Osteoblast (primary cell): ENCODE measurements around the gene MCM9. TPM values are rescaled to one million over a fixed set of nuclear protein-coding genes. Genes with fewer than 3 reads are reported as not detected.

Experiments
- DNase-seq: peaks from one replicate; pipeline ENCODE4 v3.0.0; 2011; ENCODE audit warnings: low spot score, mixed read lengths; ENCODE audit not compliant: insufficient read length; ENCODE audit errors: missing footprints
- H2AFZ ChIP-seq: 2 replicates; pipeline ENCODE4 v1.6.0; 2011; ENCODE audit warnings: mild to moderate bottlenecking, low read length
- H3K27ac ChIP-seq: 2 replicates; pipeline ENCODE4 v1.5.1; 2011; ENCODE audit warnings: mild to moderate bottlenecking, low read depth, low read length, moderate library complexity
- H3K27me3 ChIP-seq: 2 replicates; pipeline ENCODE4 v1.6.0; 2012; ENCODE audit warnings: mild to moderate bottlenecking, control low read depth, inconsistent platforms, low read length, moderate library complexity; ENCODE audit not compliant: insufficient read depth
- H3K36me3 ChIP-seq: 2 replicates; pipeline ENCODE4 v1.5.1; 2011; ENCODE audit warnings: mild to moderate bottlenecking, low read length, control low read depth, moderate library complexity; ENCODE audit not compliant: insufficient read depth
- H3K4me1 ChIP-seq: 2 replicates; pipeline ENCODE4 v1.5.1; 2011; ENCODE audit warnings: mild to moderate bottlenecking, low read length, control low read depth, moderate library complexity; ENCODE audit not compliant: insufficient read depth
- H3K4me2 ChIP-seq: 2 replicates; pipeline ENCODE4 v1.6.0; 2011; ENCODE audit warnings: mild to moderate bottlenecking, low read length; ENCODE audit not compliant: insufficient read depth
- H3K4me3 ChIP-seq: fragments of 200-600 bp; sonication (generic); 3 replicates; pipeline ENCODE4 v1.5.1; 2012; ENCODE audit warnings: mild to moderate bottlenecking, low read length, inconsistent platforms; ENCODE audit not compliant: insufficient read depth
- H3K79me2 ChIP-seq: 2 replicates; pipeline ENCODE4 v1.6.0; 2012; ENCODE audit warnings: mild to moderate bottlenecking, low read length, control low read depth, inconsistent platforms; ENCODE audit not compliant: insufficient read depth
- H3K9me3 ChIP-seq: 2 replicates; pipeline ENCODE4 v1.5.1; 2011; ENCODE audit warnings: low read depth, low read length, control low read depth
- H4K20me1 ChIP-seq: 2 replicates; pipeline ENCODE4 v1.6.0; 2012; ENCODE audit warnings: mild to moderate bottlenecking, low read length, control low read depth; ENCODE audit not compliant: insufficient read depth
- CTCF ChIP-seq: IDR thresholded peaks from 2 replicates; pipeline ENCODE4 v1.5.1; 2011; ENCODE audit warnings: mild to moderate bottlenecking, low read depth, low read length, moderate library complexity; ENCODE audit errors: extremely low read depth
- total RNA-seq: library from RNA; depleted of rRNA; stranded (reverse); fragments of >200 nt; gene quantifications from 2 replicates; pipeline ENCODE4 v1.2.3, GENCODE V29; 2012

MCM9 gene
- total RNA-seq, 1 donor, result 15.2 TPM

DNA sequence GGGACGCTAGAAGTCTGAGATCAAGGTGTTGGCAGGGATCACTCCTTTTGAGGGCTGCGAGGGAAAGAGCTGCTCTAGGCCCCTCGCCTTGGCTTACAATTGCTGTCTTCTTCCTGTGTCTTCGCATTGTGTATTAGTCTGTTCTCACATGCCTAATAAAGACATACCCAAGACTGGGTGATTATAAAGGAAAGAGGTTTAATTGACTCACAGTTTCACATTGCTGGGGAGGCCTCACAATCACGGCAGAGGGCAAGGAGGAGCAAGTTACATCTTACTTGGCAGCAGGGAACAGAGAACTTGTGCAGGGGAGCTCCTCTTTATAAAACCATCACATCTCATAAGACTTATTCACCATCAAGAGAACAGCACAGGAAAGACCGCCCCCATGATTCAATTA, 143.5 kb downstream of the MCM9 start:
- no peaks in the 10 kb centered on the region for H3K9me3 ChIP-seq
- H3K4me3 ChIP-seq, result no peak overlapping the region
- H4K20me1 ChIP-seq, result no peaks in the 10 kb centered on the region
- no peaks in the 10 kb centered on the region for H3K27me3 ChIP-seq
- no peak overlapping the region for H2AFZ ChIP-seq
- TF ChIP-seq CTCF, result no peak
- DNase-seq, result no peak
- no peak overlapping the region for H3K27ac ChIP-seq
- no peaks in the 10 kb centered on the region for H3K79me2 ChIP-seq
- H3K4me1 ChIP-seq, result no peaks in the 10 kb centered on the region
- no peak overlapping the region for H3K4me2 ChIP-seq
- H3K36me3 ChIP-seq, result no peaks in the 10 kb centered on the region

DNA sequence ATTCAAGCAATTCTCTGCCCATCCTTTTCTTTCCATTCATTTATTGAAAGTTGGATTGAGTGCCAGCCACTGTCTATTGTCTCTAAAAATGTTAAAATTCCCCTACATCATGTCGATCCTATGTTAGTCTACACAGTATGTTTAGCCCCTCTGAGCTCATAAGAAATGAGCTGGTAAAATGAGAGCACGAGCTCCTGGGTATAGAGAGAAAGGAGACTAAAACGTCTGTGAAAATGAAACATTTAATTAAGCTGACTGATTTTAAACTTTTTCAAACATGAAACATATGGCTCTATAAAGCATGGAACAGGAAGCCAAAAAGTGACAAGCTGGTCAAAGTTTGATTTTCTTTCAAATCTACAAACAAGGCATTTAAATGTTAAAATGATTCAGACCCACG, 145.0 kb downstream of the MCM9 start:
- no peak overlapping the region for H3K4me3 ChIP-seq
- H2AFZ ChIP-seq, result no peak overlapping the region
- no peaks in the 10 kb centered on the region for H3K9me3 ChIP-seq
- H3K4me2 ChIP-seq, result no peak overlapping the region
- no peak for TF ChIP-seq CTCF
- DNase-seq, result no peak
- H4K20me1 ChIP-seq, result no peaks in the 10 kb centered on the region
- no peaks in the 10 kb centered on the region for H3K79me2 ChIP-seq
- no peaks in the 10 kb centered on the region for H3K36me3 ChIP-seq
- no peaks in the 10 kb centered on the region for H3K4me1 ChIP-seq
- H3K27ac ChIP-seq, result no peak overlapping the region
- H3K27me3 ChIP-seq, result no peaks in the 10 kb centered on the region

DNA sequence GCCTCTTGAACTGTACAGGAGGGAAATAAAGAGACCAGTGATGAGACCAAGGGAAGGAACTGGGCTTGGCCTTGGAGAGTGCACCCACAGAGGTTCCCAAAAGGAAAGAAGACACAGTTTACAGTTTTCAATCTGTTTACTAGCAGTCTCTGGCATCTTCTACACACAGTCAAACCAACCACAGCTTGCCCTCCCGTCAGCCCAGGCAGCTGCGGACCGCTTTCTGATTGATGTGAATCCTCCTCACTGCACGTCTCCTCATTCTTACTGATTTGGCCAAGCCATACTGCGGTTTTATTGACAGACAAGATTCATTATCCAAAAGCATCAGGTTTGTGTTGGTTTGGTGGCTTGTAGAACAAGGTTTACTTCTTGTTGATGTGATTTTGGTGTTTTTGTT, 145.5 kb downstream of the MCM9 start:
- no peaks in the 10 kb centered on the region for H3K27me3 ChIP-seq
- no peak for TF ChIP-seq CTCF
- no peak overlapping the region for H3K4me2 ChIP-seq
- H3K4me1 ChIP-seq, result no peaks in the 10 kb centered on the region
- H3K27ac ChIP-seq, result no peak overlapping the region
- H3K9me3 ChIP-seq, result no peaks in the 10 kb centered on the region
- H3K79me2 ChIP-seq, result no peaks in the 10 kb centered on the region
- no peak for DNase-seq
- no peaks in the 10 kb centered on the region for H3K36me3 ChIP-seq
- no peaks in the 10 kb centered on the region for H4K20me1 ChIP-seq
- H3K4me3 ChIP-seq, result no peak overlapping the region
- no peak overlapping the region for H2AFZ ChIP-seq

GRCh38 chr6:118788702-118789101, 146.3 kb downstream of the MCM9 start:
- no peaks in the 10 kb centered on the region for H3K79me2 ChIP-seq
- H3K27ac ChIP-seq, result no peak overlapping the region
- no peak overlapping the region for H2AFZ ChIP-seq
- H4K20me1 ChIP-seq, result no peaks in the 10 kb centered on the region
- no peaks in the 10 kb centered on the region for H3K9me3 ChIP-seq
- TF ChIP-seq CTCF, result no peak
- H3K4me1 ChIP-seq, result no peaks in the 10 kb centered on the region
- no peaks in the 10 kb centered on the region for H3K27me3 ChIP-seq
- no peak for DNase-seq
- no peak overlapping the region for H3K4me2 ChIP-seq
- H3K4me3 ChIP-seq, result no peak overlapping the region
- H3K36me3 ChIP-seq, result no peaks in the 10 kb centered on the region
